HG02885 (cell line): ENCODE results near the gene RPTOR.
A peak's percentile ranks its signal among the peaks of the same experiment; 100 is the strongest.

Experiments
- ATAC-seq: cut with Tn5 transposase; IDR thresholded peaks from one replicate; pipeline ENCODE4 v1.9.1; 2021; ENCODE audit warnings: mild to moderate bottlenecking; ENCODE audit not compliant: unreplicated experiment, poor library complexity

Gene RPTOR

GRCh38 chr17:80879723-80880647, 335.3 kb downstream of the RPTOR start:
- ATAC-seq: no peak

DNA sequence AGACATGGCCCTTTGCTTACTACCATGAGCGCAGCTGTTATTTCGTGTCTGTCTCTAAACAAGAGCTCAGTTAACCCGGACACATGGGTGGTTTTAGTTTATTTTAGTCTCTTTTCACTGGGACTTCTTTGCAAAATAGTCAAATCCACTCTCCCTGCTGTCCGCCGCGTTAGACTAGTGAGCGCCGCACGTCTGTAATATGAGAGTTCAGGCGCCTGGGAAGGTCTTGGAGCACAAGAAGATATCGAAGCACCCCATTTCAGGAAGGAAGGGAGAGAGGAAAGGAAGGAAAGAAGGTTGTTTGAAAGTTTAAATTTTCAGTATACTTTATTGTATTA, 336.0 kb downstream of the RPTOR start:
- no peak for ATAC-seq

DNA sequence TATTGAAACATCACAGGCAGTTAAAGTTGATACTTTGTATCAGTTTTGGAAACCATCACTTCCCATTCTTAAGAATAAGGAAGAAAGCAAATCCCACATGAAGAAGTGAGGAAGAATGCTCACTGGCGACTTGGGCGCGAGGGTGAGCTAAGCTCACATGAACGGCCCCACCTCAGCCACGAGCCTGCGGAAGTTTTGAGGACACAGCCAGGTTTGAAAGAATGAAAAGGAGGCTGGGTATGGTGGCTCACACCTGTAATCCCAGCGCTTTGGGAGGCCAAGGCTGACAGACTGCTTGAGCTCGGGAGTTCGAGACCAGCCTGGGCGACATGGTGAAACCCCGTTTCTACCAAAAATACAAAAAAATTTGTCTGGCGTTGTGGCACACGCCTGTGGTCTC, 336.7 kb downstream of the RPTOR start:
- no peak for ATAC-seq

DNA sequence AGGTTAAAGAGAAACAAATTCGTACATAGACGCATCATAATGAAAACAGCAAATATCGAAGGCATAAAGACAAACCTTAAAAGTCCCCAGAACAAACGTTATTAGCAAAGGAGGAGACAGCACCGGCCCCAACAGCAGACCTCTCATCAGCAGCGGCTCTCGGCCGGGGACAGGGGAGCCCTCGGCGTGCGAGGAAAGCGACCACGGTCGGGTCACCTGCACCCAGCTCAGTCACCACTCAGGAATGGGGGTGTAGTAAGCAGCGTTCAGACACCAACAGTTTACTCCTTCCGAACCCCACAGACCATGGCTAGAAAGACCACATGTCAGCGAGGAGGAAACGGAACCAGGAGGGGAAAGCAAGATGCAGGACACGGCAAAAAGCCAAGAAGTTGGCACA, 337.7 kb downstream of the RPTOR start:
- ATAC-seq: no peak

DNA sequence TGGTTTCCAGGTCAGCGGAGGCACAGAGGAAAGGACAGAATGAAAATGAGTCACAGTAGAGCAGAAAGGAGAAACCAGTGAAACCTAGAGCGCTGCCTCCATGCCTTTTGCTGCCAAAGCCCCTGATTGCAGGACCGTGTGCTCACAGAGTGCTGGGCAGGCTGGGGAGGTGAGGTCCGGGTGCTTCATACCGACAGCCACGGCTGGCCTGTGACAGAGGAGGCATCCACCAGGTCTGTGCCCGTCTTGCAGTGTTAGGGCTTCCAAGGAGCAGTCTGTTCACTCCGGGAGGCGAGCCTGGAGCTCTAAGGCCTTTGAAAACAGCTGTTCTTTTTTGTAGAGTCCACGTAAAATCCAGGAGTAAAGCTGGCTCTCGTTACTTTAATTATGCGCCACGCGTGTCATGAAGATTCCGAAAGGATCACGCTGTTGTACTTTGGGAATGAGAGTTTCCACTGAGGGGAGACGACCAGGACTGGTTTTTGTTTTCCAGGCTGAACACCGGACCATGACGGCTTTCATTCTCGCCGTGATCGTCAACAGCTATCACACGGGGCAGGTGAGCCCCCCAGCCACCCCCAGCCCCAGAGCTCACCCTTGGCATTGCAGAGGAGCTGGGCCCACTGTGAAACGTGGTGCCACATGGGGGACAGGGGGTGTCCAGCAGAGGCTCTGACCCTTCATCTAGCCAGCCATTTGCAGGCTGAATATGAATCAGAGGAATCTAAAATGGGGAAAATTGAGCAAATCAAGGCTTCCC, 338.5 kb downstream of the RPTOR start:
- no peak for ATAC-seq

DNA sequence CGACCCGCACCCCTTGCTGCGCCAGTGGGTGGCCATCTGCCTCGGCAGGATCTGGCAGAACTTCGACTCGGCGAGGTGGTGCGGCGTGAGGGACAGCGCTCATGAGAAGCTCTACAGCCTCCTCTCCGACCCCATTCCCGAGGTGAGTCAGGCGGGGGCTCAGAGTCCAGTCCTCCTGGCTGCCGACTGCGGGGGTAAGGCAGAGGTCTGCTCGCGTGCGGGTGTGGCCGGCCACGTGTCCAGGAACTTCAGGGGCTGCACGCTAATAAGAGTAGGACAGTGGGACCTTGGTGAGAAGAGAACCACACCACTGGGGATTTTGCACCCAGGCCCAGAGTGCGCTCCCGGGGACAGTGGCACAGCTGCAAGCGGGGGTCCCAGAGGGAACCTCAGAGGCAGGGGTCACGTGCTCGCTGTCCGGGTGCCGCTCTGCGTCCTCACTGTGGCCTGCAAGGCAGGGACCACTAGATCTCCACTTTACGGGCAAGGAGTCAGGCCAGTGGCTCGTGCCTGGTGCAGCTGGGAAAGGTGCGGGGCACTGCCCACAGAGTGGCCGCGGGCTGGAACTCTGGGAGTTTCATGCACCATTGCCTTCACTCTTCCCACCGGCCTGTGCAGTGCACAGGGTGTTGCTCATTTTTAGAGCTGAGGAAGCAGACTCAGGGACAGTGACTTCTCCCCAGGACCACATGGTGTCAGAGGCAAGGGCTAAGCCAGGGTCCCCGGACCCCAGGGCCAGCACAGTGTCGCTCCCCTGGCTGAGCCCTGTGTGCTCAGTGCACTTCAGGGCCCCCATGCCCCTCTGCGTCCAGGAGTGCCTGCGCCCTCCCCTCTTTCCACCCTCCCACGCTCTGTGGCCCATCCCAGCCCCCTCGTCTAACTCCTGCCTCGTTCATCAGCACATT, 339.4 kb downstream of the RPTOR start:
- ATAC-seq: no peak

GRCh38 chr17:80884811-80885210, 340.2 kb downstream of the RPTOR start:
- no peak for ATAC-seq

DNA sequence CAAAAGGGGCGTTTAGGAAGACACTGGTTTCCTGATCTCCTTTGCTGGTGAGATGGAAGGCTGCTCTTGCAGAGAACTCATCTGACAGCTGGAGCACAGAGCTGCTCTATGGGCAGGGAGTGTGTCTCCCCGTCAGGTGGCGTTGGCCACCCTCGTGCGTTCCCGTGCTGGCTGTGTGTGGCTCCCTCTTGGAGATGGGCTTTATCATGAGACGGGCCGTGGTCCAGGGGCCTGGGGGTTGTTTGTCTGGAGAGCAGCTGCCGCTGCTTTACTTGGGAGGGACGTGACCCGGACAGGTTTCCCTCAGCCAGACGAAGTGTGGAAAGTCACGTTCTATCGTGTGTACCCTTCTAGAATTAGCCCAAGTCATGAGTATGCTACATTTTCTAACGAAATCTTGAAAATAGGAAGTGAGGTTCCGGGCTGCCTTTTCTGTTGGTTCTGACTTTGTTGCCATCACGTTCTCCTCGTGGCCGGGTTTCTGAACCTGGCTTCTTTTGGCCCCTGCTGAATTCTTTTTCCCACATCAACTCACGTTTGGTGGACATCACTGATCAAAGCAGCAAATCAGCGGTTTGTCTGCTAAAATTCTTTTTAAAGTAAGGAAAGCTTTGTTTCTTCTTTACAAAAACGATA, 341.4 kb downstream of the RPTOR start:
- ATAC-seq: no peak

- no peak for ATAC-seq
Observed at GRCh38 chr17:80886641-80887573, 342.3 kb downstream of the RPTOR start.

DNA sequence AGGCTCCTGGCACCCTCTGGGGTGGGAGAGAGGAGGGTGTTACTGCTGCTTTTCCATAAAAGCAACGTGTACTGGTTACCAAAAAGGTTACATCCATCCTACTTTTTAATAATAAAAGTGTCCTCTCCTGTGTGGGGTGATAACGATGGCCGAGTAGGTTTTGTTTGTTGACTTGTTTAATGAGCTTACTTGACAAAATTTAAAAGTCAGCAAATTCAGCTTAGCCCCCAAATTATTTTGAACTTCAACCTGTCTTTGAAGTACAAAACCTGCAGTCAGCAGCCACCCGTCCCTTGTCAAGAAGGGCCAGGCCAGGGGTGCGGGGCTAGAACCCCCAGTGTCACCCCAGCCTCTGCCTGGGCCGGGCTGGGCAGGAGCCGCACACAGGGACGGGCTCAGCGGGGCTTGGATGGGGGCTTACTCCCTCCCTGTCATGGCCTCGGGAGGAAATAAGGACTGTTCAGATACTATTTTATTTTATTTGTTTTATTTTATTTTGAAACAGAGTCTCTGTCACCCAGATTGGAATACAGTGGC, 343.1 kb downstream of the RPTOR start:
- ATAC-seq: no peak

DNA sequence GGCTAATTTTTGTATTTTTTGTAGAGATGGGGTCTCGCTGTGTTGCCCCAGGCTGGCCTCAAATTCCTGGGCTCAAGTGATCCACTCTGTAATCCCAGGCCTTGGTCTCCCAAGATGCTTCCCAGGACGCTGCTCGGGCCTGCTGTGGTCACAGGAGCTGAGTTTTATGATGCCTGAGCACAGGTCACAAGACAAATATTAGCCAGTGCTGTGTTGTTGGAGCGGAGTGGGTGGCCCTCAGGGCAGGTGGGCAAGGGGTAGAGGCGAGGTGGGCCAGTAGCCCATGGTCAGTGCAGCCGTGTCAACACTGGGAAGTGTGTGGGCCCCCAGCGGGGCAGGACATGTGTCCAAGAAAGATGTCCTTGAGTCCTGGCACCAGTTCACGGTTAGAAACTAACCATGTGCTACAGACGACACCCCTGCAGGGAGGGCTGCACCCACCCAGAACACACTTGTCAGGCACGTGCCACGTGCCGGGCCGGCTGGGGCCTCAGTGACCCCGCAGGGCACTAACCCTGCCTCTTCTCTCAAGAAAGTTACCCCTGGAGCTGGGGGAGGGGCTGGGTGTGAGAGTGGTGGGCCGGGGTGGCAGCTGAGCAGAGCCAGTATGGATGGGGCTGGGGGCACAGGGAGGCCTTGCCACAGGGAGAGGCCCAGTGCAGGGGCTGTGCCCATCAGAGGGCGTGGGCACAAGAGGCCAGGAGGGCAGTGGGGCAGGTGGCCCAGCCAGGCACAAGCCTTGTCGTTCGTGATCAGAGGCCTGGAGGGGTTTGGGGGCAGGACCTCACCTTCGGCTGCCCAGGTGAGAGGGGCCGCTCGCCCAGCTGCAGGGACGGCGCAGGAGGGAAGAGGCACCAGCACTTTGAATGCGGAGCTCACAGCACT, 343.9 kb downstream of the RPTOR start:
- no peak for ATAC-seq

- no peak for ATAC-seq
Observed at GRCh38 chr17:80889231-80890195, 344.9 kb downstream of the RPTOR start.

GRCh38 chr17:80890196-80890920, 345.7 kb downstream of the RPTOR start:
- ATAC-seq: no peak

DNA sequence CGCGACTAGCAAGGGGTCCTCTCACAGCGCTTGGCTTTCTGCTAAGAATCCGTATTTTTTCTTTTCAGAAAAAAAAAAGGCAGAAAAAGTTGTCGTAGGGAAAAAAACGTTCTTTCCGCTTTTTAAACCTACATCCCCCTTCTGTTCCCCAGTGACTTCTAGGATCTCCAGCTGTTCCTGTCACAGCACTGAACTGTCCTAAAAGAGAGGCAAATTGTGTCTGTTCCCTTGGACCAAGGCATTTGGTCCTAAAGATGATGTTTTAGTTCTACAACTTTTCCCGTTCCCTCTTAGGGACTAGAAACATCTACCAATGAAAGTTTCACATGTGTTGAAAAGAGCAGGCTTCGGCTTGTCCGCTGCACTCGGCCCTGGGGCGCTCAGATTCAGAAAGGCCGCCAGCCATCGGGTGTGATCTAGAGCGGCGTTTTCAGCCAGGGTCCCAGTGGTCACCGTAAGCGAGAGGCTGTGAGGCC, 346.3 kb downstream of the RPTOR start:
- ATAC-seq: no peak

DNA sequence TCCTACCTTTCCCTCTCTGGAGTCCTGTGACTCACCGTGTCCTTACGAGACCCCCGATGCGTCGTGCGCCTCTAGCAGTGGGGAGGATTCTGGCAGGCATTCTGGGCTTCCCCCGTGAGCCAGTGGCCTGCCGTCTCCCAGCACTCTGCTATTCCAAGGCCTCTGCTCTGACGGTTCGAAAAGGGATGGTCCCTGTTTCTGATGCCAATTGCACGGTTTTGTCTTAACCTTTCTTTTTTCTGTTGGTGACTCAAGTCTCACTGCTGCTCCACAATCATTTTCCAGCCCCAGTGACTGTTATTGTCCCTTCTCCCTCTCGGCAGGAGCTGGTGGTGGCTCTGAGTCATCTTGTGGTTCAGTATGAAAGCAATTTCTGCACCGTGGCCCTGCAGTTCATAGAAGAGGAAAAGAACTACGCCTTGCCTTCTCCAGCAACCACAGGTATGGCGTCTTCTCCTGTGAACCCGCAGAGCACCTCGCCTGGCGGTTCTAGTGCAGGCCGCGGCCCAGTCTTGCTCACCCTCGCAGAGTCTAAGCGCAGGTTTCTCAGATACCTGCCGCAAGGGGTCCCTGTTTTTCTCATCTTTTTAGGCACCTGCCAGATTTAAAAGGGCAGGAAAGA, 346.9 kb downstream of the RPTOR start:
- peak; percentile 42 for ATAC-seq
